IMR-90 (cell line): ENCODE data around the gene MDM1. TPM values are rescaled to one million over a fixed set of nuclear protein-coding genes. Genes with fewer than 3 reads are reported as not detected.
A peak's percentile ranks its signal among the peaks of the same experiment; 100 is the strongest.

Experiments
- ATAC-seq: fragments of 200-7000 bp; cut with Tn5 transposase; 2 replicates; pipeline ENCODE4 v1.9.1; 2020; ENCODE audit warnings: low read depth, mild to moderate bottlenecking, moderate library complexity
- BruUV-seq: library from RNA; stranded (reverse); fragments of 400-500 nt; replicated peaks from 2 replicates; lab custom pipeline; 2021; lab: Mats Ljungman, UMichigan
- CTCF ChIA-PET: fragments of 300-600 bp; formaldehyde crosslinking; extraction: SDS; loops from one replicate; lab custom pipeline; 2021; ENCODE audit warnings: antibody characterized with exemption; lab: Yijun Ruan, JAX
- POLR2A ChIA-PET: fragments of 300-600 bp; sonication (Branson Sonifier 250); formaldehyde crosslinking; loops from one replicate; lab custom pipeline; 2022; ENCODE audit warnings: antibody characterized with exemption; ENCODE audit not compliant: unreplicated experiment; lab: Charles Lee
- DNase-seq: peaks from one replicate; pipeline ENCODE4 v3.0.0; 2013
- H2AFZ ChIP-seq: replicated peaks from 2 replicates; pipeline ENCODE3; 2013; ENCODE audit warnings: low read length, mild to moderate bottlenecking; ENCODE audit not compliant: poor library complexity
- H2AK5ac ChIP-seq: 2 replicates; pipeline ENCODE4 v1.6.1; 2013; ENCODE audit warnings: low read depth, low read length, inconsistent platforms
- H2AK9ac ChIP-seq: replicated peaks from 2 replicates; pipeline ENCODE3; 2013; ENCODE audit warnings: mild to moderate bottlenecking, low read depth, low read length, moderate library complexity; ENCODE audit not compliant: poor library complexity
- H2BK120ac ChIP-seq: 2 replicates; pipeline ENCODE4 v1.6.1; 2013; ENCODE audit warnings: low read depth, low read length, inconsistent platforms
- H2BK15ac ChIP-seq: 3 replicates; pipeline ENCODE4 v1.6.1; 2013; ENCODE audit warnings: low read depth, low read length, inconsistent platforms
- H2BK20ac ChIP-seq: 2 replicates; pipeline ENCODE4 v1.6.1; 2013; ENCODE audit warnings: low read depth, mild to moderate bottlenecking, inconsistent platforms, low read length, moderate library complexity
- H2BK5ac ChIP-seq: 2 replicates; pipeline ENCODE4 v1.6.1; 2013; ENCODE audit warnings: mild to moderate bottlenecking, low read depth, low read length, inconsistent platforms; ENCODE audit not compliant: poor library complexity, severe bottlenecking
- H3K14ac ChIP-seq: replicated peaks from 2 replicates; pipeline ENCODE4 v1.6.1; 2013; ENCODE audit warnings: low read depth, low read length, inconsistent platforms
- H3K18ac ChIP-seq: 2 replicates; pipeline ENCODE4 v1.6.1; 2013; ENCODE audit warnings: low read depth, low read length, control low read depth
- H3K23ac ChIP-seq: 2 replicates; pipeline ENCODE4 v1.6.1; 2013; ENCODE audit warnings: low read depth, low read length, inconsistent platforms
- H3K27ac ChIP-seq: 2 replicates; pipeline ENCODE4 v1.5.1; 2013; ENCODE audit warnings: mild to moderate bottlenecking, control low read depth, low read length; ENCODE audit not compliant: insufficient read depth
- H3K27me3 ChIP-seq: 2 replicates; pipeline ENCODE4 v1.6.1; 2013; ENCODE audit warnings: low read length; ENCODE audit not compliant: control insufficient read depth, insufficient read depth
- H3K36me3 ChIP-seq: 2 replicates; pipeline ENCODE4 v1.6.1; 2013; ENCODE audit warnings: low read length, mixed read lengths; ENCODE audit not compliant: control insufficient read depth, insufficient read depth
- H3K4ac ChIP-seq: 2 replicates; pipeline ENCODE4 v1.6.1; 2013; ENCODE audit warnings: low read depth, low read length, inconsistent platforms
- H3K4me1 ChIP-seq: 2 replicates; pipeline ENCODE4 v1.6.1; 2013; ENCODE audit warnings: low read length, mixed read lengths; ENCODE audit not compliant: control insufficient read depth, insufficient read depth
- H3K4me2 ChIP-seq: 2 replicates; pipeline ENCODE4 v1.6.1; 2013; ENCODE audit warnings: low read depth, mild to moderate bottlenecking, control low read depth, low read length, moderate library complexity
- H3K4me3 ChIP-seq: 2 replicates; pipeline ENCODE4 v1.5.1; 2013; ENCODE audit warnings: low read depth, mild to moderate bottlenecking, control low read depth, low read length, moderate library complexity; ENCODE audit not compliant: insufficient read depth
- H3K56ac ChIP-seq: 2 replicates; pipeline ENCODE4 v1.6.1; 2013; ENCODE audit warnings: low read length, inconsistent platforms; ENCODE audit not compliant: insufficient read depth; ENCODE audit errors: extremely low read depth
- H3K79me1 ChIP-seq, 2 experiments: 2 replicates each; pipeline ENCODE4 v1.6.1; 2013; ENCODE audit warnings: low read length in 2 of 2, inconsistent platforms in 1 of 2, low read depth in 1 of 2
- H3K9ac ChIP-seq: 2 replicates; pipeline ENCODE4 v1.6.1; 2013; ENCODE audit warnings: low read depth, low read length, control low read depth
- H3K9me1 ChIP-seq: 2 replicates; pipeline ENCODE4 v1.6.1; 2013; ENCODE audit warnings: low read length, inconsistent platforms; ENCODE audit not compliant: insufficient read depth
- H3K9me3 ChIP-seq: 2 replicates; pipeline ENCODE4 v1.6.1; 2013; ENCODE audit warnings: low read length; ENCODE audit not compliant: control insufficient read depth, insufficient read depth
- H4K20me1 ChIP-seq: 2 replicates; pipeline ENCODE4 v1.6.1; 2013; ENCODE audit warnings: low read length, inconsistent platforms; ENCODE audit not compliant: insufficient read depth
- H4K5ac ChIP-seq: 2 replicates; pipeline ENCODE4 v1.6.1; 2013; ENCODE audit warnings: mild to moderate bottlenecking, low read depth, low read length, control low read depth
- H4K8ac ChIP-seq, 2 experiments: 2 replicates each; pipeline ENCODE4 v1.6.1; 2013; ENCODE audit warnings: low read depth in 2 of 2, low read length in 2 of 2, control low read depth in 1 of 2, inconsistent platforms in 1 of 2
- H4K91ac ChIP-seq: 2 replicates; pipeline ENCODE4 v1.6.1; 2013; ENCODE audit warnings: low read depth, low read length, inconsistent platforms; ENCODE audit not compliant: insufficient read depth
- BHLHE40 ChIP-seq: fragments of 150-350 bp; IDR thresholded peaks from 2 replicates; pipeline ENCODE4 v1.6.1; 2016; ENCODE audit warnings: mild to moderate bottlenecking, low read depth, low read length
- CEBPB ChIP-seq: IDR thresholded peaks from 2 replicates; pipeline ENCODE4 v1.6.1; 2012; ENCODE audit warnings: low read depth, low read length, improper control_type of control experiment
- CHD1 ChIP-seq: IDR thresholded peaks from 2 replicates; pipeline ENCODE4 v1.6.1; 2012; ENCODE audit warnings: low read depth, low read length, improper control_type of control experiment
- CTCF ChIP-seq: conservative IDR thresholded peaks from 2 replicates; pipeline ENCODE4 v1.5.1; 2012; ENCODE audit warnings: mild to moderate bottlenecking, low read depth, low read length, improper control_type of control experiment
- ELK1 ChIP-seq: fragments of 150-350 bp; IDR thresholded peaks from 2 replicates; pipeline ENCODE4 v1.6.1; 2016; ENCODE audit warnings: low read depth, mild to moderate bottlenecking, low read length, moderate library complexity, borderline replicate concordance
- FOS ChIP-seq: fragments of 150-350 bp; IDR thresholded peaks from 2 replicates; pipeline ENCODE4 v1.6.1; 2016; ENCODE audit warnings: low read depth, low read length
- MAFK ChIP-seq: IDR thresholded peaks from 2 replicates; pipeline ENCODE4 v1.6.1; 2012; ENCODE audit warnings: low read depth, low read length, improper control_type of control experiment
- MAZ ChIP-seq: IDR thresholded peaks from 2 replicates; pipeline ENCODE4 v1.6.1; 2012; ENCODE audit warnings: low read depth, mild to moderate bottlenecking, low read length, improper control_type of control experiment, moderate library complexity, borderline replicate concordance
- NFE2L2 ChIP-seq: fragments of 150-350 bp; IDR thresholded peaks from 2 replicates; pipeline ENCODE4 v1.6.1; 2016; ENCODE audit warnings: low read depth, mild to moderate bottlenecking, low read length
- POLR2A ChIP-seq: IDR thresholded peaks from 2 replicates; pipeline ENCODE4 v1.6.1; 2012; ENCODE audit warnings: mild to moderate bottlenecking, low read depth, low read length
- RAD21 ChIP-seq: IDR thresholded peaks from 2 replicates; pipeline ENCODE4 v1.6.1; 2012; ENCODE audit warnings: low read length, improper control_type of control experiment
- RCOR1 ChIP-seq: IDR thresholded peaks from 2 replicates; pipeline ENCODE4 v1.6.1; 2012; ENCODE audit warnings: mild to moderate bottlenecking, low read length, improper control_type of control experiment; ENCODE audit not compliant: insufficient replicate concordance
- RFX5 ChIP-seq: IDR thresholded peaks from 2 replicates; pipeline ENCODE4 v1.8.0; 2012; ENCODE audit warnings: low read depth, mild to moderate bottlenecking, low read length, moderate library complexity
- SMC3 ChIP-seq: fragments of 150-350 bp; IDR thresholded peaks from 2 replicates; pipeline ENCODE4 v1.6.1; 2016; ENCODE audit warnings: low read depth, mild to moderate bottlenecking, antibody characterized with exemption, low read length, moderate library complexity
- USF2 ChIP-seq: fragments of 150-350 bp; IDR thresholded peaks from 2 replicates; pipeline ENCODE4 v1.6.1; 2017; ENCODE audit warnings: mild to moderate bottlenecking, antibody characterized with exemption, low read length, low read depth
- WGBS, 2 experiments: methylation state at CpG; one replicate each; pipeline versions ENCODE4 v1.1.5 to v1.1.7; 2013; ENCODE audit warnings: missing lambda C conversion rate in 2 of 2; ENCODE audit not compliant: insufficient read length in 1 of 2; ENCODE audit errors: extremely low coverage in 2 of 2; 5-methylcytosine and 5-hydroxymethylcytosine counted together
- dilution Hi-C: fragments of 300-500 bp; cut with HindIII; formaldehyde crosslinking; loops from one replicate; pipeline ENCODE4 v1.14.3; 2018; ENCODE audit warnings: low sequenced_read_pairs; ENCODE audit not compliant: unreplicated experiment
- in situ Hi-C: fragments of 300-500 bp; cut with MboI; formaldehyde crosslinking; loops from 3 replicates; pipeline ENCODE4 v1.14.3; 2019; ENCODE audit warnings: low sequenced_read_pairs, inconsistent platforms, mixed read lengths
- intact Hi-C: fragments of 100-400 bp; cut with micrococcal nuclease; formaldehyde crosslinking; loops from 2 replicates; pipeline ENCODE4 v1.10.0; 2022
- polyA plus RNA-seq, 3 experiments: library from polyadenylated mRNA; depleted of rRNA; stranded (reverse); fragments of >200 nt; gene quantifications; 2 replicates each; pipeline ENCODE4 v1.2.3, GENCODE V29; 2012; ENCODE audit warnings: low replicate concordance in 1 of 3
- total RNA-seq: library from RNA; depleted of rRNA; stranded (reverse); fragments of >200 nt; gene quantifications from 2 replicates; pipeline ENCODE4 v1.2.3, GENCODE V29; 2012

MDM1 gene
- total and polyA plus RNA-seq, 2 of the 4 experiments (the other 2 are of a cell fraction) = 5.6 to 5.7 TPM

- Histone ChIP-seq H3K9ac (no peak overlapping the region), H4K20me1 (no peaks in the 10 kb centered on the region), H4K91ac (no peak overlapping the region), H3K14ac (no peak overlapping the region), H3K23ac (no peak overlapping the region), H2AK5ac (no peak overlapping the region; the same call in 1 of the 2 replicates), H2BK15ac (no peak overlapping the region), H4K8ac (no peak overlapping the region; a peak in 1 of 4 replicates), H3K79me1 (no peaks in the 10 kb centered on the region), H2AK9ac (no peak overlapping the region), H3K4me2 (no peak overlapping the region), H3K27ac (no peak overlapping the region), H3K9me1 (no peaks in the 10 kb centered on the region), H3K27me3 (no peaks in the 10 kb centered on the region), H3K18ac (no peak overlapping the region), H4K5ac (no peak overlapping the region), H2AFZ (no peak overlapping the region), H3K4me3 (no peak overlapping the region), H3K9me3 (no peaks in the 10 kb centered on the region), H3K4ac (no peak overlapping the region), H2BK5ac (no peak overlapping the region), H3K36me3 (no peaks in the 10 kb centered on the region), H2BK20ac (no peak overlapping the region), H3K4me1 (no peaks in the 10 kb centered on the region; the same call in 1 of the 2 replicates), H3K56ac (no peak overlapping the region), H2BK120ac (no peak overlapping the region)
- DNase-seq (peak; percentile 66), ATAC-seq (peak; percentile 54)
- in situ Hi-C loops (loop anchor here (10.0 kb wide), 1 partner anchor 275 kb away; no protein-coding TSS in a partner anchor), intact Hi-C loops (no loop called here), dilution Hi-C loops (loop anchor here (25.0 kb wide), 1 partner anchor 108 kb away; no protein-coding TSS in a partner anchor)
- 40% methylated on average over 3 of the region's 11 CpGs; no CpG with 5 or more reads in 1 of the 2 experiments for WGBS, 2 experiments
- POLR2A ChIA-PET = no interaction called here
- BruUV-seq = no TSS peak
- CTCF ChIA-PET = interaction anchor here (1.1 to 1.3 kb wide), 2 partner anchors 11 to 97 kb away, joined by 4 to 5 read pairs; partner anchors contain the start of gene MDM1
- TF ChIP-seq CTCF (no peak), RAD21 (no peak), RFX5 (no peak), NFE2L2 (no peak), BHLHE40 (no peak), FOS (no peak), USF2 (no peak), POLR2A (no peak), CEBPB (no peak), MAZ (no peak), RCOR1 (no peak), ELK1 (no peak), CHD1 (no peak), SMC3 (no peak), MAFK (no peak)
Measured at GRCh38 chr12:68319988-68320623, 12.1 kb downstream of the MDM1 start.
